Heart left ventricle (tissue), 13 donors: ENCODE results near the gene POMC.

ENCODE experiments used
- CTCF ChIP-seq, 12 donors: fragments of 200-600 bp; sonication (generic) in 4 of 12; IDR thresholded peaks; one replicate each; pipeline versions ENCODE4 v1.5.0 to v1.8.0; 2018 to 2022; ENCODE audit warnings: antibody characterized with exemption in 12 of 12, mild to moderate bottlenecking in 5 of 12
- POLR2A ChIP-seq, 2 donors: fragments of 450-650 bp; IDR thresholded peaks; one replicate each; pipeline ENCODE4 v1.6.1; 2017; ENCODE audit warnings: antibody characterized with exemption in 2 of 2, mild to moderate bottlenecking in 2 of 2, moderate library complexity in 2 of 2
- donor health status: ischemic (EF 13 %, LVEDD 7.1; RV severe dilation, severe dysfunction).
- donor health status: DM: no; HTN: yes; CAD: no.
- donor health status: DM: no; HTN: no; CAD: no.
- donor health status: ischemic (EF 25% LVEDD 6.9; RV normal size, moderate dysfunction).
- donor health status: ischemic (EF 25% LVEDD 5.7; RV mildly dilated, moderate dysfunction).
- donor health status: ischemic (EF 35%, LVEDD 5.7; RV mildly dilated, moderate dysfunction).
- donor health status: nonischemic (EF 11% LVEDD 7.7; RV severe dilation, severe dysfunction).
- donor health status: DM: yes; HTN: yes; CAD: no.
- donor health status: PGD.
- donor health status: ischemic (EF 29% LVEDD 5.4; RV normal size, mild dysfunction).
- donor health status: nonischemic (EF 23%, LVEDD 6.1; RV moderate dilation, normal function).

- peak in 6 of 12 donors; percentile 11 to 29 (median 18) for TF ChIP-seq CTCF (IDR thresholded peaks at IDR 0.05)
- no peak for TF ChIP-seq POLR2A (IDR thresholded peaks at IDR 0.05)
Observed at GRCh38 chr2:25165992-25166875, 2.1 kb downstream of the POMC start.
